HK-2 (cell line): ENCODE data around the gene RILP.

ENCODE experiments used
- DNase-seq: peaks from one replicate; pipeline ENCODE4 v3.0.0-alpha.2; 2018; ENCODE audit not compliant: unreplicated experiment

Gene RILP

DNA sequence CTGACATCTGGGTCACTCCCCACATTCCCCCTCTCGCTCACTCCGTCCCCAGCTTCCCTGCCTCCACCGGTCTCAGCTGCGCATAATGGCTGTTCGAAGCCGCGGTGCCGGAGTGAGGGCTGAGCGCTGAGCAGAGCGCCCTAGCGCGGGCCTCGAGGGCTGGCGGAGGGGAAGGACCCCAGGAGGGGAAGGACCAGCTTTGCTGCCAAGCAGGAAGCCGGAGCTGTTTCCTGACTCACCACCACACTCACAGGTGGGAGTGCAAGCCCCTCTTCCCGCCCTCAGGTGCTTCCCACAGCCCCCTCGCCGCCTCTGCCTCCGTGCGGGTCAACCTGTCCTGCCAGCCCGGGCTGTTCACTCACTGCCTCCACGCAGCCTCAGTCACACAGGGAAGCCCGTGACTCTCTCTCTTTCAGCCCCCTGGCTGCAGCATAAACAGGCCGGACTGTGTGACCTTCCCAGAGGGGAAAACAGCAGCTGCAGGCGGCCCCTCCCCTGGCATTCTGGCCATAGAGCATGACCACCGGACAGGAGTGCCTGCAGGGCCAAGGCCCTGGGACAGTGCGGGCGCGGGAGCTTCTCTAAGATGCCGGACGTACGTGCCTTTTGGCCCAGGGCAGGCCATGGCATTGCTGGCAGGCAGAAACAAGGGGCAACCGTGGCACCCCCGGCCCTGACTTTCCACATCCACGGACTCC is 44.7 kb downstream of the RILP start:
- no peak for DNase-seq

- DNase-seq = no peak
Measured at GRCh38 chr17:1601571-1601970, 48.1 kb downstream of the RILP start.

- DNase-seq = no peak
Measured at GRCh38 chr17:1598399-1599095, 51.1 kb downstream of the RILP start.

DNA sequence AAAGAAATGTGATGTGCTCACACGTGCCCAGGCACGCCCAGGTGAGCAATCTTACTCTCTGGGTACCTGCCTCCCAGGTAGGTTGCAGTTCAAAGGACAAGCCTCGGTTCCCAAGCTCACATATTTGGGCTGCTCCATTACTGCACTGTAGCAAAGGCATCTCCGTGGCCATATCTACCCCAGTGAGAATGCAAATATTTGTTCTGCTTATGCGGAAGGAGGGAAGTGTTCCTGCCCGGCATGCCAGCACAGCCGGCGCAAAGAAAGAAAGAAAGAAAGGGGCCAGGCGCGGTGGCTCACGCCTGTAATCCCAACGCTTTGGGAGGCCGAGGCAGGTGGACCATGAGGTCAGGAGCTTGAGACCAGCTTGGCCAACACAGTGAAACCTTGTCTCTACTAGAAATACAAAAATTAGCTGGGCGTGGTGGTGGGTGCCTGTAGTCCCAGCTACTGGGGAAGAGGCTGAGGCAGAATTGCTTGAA is 51.8 kb downstream of the RILP start:
- DNase-seq = no peak
